HG02884 (cell line): ENCODE data around the gene SH2D4B.

Source experiments
- ATAC-seq: cut with Tn5 transposase; IDR thresholded peaks from one replicate; pipeline ENCODE4 v1.9.1; 2021; ENCODE audit warnings: mild to moderate bottlenecking, moderate library complexity; ENCODE audit not compliant: unreplicated experiment

The SH2D4B gene

GRCh38 chr10:80585812-80586211 lies 48.1 kb downstream of the SH2D4B start:
- no peak for ATAC-seq

- no peak for ATAC-seq
These were observed 50.8 kb downstream of the SH2D4B start for GRCh38 chr10:80588546-80588945.

GRCh38 chr10:80589726-80590373 lies 52.1 kb downstream of the SH2D4B start:
- ATAC-seq: peak; percentile 94

DNA sequence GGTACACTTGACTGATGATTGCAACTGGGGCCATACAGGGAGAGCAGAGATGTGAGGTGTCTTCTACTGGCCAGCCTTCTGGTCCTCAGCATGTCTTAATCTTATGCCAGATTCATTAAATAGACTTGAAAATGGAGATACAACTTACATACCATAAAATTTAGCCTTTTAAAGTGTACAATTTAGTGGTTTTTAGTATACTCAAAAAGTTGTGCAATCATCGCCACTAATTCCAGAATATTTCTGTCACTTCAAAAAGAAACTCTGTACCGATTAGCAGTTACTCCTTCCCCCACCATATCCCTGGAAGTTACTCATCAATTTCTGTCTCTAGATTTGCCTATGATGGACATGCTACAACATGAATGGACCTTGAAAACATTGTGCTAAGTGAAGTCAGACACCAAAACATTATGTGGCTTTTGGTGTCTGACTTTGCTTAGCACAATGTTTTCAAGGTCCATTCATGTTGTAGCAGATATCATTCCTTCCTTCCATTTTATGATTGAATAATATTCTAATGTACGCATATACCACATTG lies 53.0 kb downstream of the SH2D4B start:
- no peak for ATAC-seq

GRCh38 chr10:80596391-80597257 lies 58.9 kb downstream of the SH2D4B start:
- ATAC-seq: peak; percentile 35

GRCh38 chr10:80598084-80598798 lies 60.5 kb downstream of the SH2D4B start:
- peak; percentile 69 for ATAC-seq

DNA sequence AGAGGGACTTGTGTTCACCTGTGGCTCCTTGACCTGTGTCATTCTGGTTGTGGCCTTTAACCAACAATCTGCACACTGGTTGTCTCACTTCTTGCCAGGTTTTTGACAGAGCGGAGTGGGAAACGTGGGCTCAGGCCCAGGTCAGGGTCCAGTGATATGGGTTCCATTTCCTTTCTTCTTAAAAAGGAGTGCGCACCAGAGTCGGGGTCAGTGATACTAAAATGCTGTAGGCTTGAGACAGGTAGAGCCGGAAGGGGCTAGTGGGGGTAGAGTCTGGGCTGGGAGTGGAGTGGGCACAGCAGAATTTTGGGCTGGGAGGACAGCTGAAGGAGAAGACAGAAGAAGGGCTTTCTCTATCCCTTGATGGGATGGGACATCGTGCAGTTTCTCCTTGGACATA lies 61.2 kb downstream of the SH2D4B start:
- no peak for ATAC-seq

DNA sequence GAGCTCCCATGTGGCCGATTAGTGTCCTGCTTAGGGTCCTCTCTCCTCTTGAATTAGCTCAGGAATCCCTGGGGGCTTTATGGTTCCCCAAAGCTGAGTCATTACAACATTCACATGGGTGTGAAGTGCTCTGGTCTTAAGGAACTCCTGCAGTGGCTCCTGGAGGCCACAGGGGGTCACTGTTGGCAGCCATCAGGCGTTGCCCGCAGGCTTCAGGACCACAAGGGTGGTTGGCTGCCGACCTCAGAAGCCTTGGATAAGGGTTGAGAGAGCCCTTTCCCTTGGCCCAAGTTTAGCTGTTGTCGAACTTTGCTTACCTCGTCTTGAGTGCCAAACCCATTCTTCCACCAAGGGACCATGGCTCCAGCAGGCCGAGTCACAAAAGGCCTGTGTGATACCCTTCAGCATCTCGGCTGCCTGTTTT lies 61.7 kb downstream of the SH2D4B start:
- peak; percentile 63 for ATAC-seq

- no peak for ATAC-seq
These were observed 62.6 kb downstream of the SH2D4B start for GRCh38 chr10:80600256-80600655.

DNA sequence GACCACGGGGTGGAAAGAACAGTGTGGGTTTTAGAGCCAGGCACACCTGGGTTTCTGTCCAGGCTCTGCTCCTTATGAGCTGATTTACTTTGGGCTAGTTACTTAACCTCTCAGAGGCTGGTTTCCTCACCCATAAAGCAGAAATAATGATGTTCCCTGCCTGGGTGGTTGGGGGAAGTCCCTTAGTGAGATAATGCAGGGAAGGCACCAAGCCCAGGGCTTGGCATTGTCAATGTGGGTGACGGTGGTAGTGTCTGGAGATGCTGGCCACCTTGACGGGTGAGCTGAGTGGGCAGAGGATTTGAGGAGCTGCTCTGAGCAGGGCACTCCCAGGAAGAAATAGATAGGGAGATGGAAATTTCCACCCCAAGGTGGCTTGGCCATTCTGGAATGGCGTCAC lies 65.2 kb downstream of the SH2D4B start:
- no peak for ATAC-seq

GRCh38 chr10:80603516-80603915 lies 65.8 kb downstream of the SH2D4B start:
- no peak for ATAC-seq

GRCh38 chr10:80608706-80609105 lies 71.0 kb downstream of the SH2D4B start:
- ATAC-seq: no peak

DNA sequence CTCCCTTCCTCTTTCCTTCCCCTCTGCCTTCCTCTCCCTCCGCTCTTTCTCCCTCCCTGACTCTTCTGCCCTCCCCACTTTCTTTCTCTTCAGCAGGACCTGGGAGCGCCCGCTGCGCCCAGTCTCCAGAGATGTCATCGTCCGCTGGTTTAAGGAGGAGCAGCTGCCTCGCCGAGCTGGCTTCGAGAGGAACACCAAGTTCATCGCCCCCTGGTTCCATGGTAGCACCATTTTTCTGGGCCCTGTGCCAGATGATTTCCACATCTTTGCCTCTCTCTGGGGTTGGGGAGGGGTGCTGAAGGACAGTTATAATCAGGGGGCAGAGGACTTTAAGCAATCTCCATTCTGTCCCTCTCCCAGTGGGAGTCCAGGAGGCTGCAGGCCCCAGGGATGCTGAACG lies 71.6 kb downstream of the SH2D4B start:
- no peak for ATAC-seq

DNA sequence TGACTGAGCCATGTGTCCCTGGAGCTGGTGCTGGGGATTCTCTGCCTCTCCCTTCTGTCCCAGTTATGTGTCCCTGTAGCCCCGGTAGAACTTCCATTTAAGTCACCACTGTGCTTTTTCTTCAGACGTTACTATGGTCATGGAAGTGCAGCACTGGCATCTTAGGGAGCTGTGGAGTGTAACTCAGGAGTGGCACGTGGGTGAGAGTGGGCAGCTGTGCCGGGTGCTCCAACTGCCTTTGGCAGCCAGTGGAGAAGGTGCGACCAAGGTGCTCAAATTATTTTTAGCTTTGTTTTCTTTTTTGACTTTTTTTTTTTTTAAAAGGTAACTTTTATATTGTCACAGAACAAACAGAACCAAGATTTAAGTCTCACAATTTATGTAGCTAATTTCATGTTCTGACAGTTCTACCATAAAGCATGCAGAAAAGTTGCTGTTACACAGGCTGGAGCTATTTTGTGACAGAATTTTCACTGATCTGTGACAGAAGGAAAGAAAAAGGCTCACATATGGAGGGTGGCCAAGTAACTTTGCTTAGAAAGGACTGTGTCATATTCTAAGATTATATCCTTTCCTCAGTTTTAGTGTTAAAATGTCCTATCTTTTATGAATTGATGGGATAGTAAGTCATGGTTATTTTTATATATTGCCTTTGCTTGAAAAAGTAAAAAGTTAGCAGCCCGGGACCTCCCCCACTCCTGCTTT lies 73.9 kb downstream of the SH2D4B start:
- no peak for ATAC-seq

GRCh38 chr10:80612261-80612660 lies 74.6 kb downstream of the SH2D4B start:
- no peak for ATAC-seq

DNA sequence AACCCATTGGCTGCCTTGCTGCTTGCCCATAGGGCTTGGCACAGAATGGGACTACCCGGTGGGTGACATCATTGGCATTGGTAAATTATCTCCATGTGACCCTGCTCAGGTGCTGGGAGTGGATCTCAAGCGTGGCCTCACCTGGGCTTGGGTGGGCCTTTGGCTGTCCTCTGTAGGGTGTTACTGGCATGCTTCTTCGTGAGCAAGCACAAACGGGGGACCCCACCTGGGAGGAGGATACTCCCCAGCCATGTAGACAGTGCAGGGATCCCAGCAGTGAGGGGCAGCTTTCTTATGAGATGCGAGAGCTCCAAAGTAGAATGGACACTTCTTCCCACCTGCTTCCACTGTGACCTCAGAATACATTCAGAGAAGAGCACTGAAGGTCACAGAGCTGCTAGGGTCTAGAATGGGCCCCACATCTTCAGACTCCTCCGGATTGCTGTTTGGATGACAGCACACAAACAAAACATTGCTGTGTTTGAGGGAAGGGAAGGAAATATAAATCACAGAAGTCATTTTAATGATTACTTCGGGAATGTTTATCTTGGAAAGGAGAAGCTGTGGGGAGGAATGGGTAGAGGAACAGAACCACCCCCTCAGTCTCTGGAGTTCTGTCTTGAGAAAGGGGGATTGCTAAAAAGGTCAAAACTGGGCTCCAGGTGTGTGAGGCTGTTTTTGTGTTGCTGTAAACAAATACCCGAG lies 75.9 kb downstream of the SH2D4B start:
- ATAC-seq: no peak

DNA sequence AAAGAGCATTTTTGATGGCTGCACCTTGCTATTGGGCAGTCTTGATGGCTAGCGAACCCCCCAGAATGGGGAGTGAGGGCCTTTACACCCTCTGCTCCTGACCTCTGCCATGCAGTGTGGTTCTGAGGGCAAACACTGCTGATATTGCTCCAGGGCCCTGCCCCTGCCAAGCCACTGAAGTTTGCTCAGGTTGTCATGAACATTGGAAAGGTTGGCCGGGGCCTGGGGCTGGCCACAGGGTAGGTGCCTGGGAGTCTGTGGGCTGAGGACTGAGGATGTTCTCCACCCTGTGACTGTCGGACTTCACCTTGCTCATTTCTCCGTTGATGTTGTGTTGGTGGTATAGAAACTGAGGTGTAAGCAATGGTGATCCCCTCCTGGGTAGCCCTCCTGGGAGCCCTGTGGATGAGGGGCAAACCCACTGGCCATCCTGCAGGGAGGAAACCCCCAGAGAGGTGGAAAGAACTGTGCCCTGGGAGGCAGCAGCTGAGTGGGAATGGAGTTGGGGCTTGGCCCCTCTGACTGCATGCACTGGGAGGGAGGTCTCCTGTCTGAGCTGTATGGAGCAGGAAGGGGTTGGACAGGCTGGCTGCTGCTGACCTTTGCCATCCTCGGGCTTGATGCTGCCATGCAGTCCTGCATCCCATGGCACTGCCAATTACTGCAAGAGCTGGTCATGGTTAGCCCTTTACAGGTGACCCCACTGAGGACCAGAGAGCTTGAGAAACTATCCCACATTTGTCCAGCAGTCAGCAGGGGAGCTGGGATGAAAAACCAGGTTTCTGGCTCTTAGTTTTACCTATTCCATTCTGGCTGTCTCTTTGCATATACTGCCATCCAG lies 77.1 kb downstream of the SH2D4B start:
- ATAC-seq: no peak

DNA sequence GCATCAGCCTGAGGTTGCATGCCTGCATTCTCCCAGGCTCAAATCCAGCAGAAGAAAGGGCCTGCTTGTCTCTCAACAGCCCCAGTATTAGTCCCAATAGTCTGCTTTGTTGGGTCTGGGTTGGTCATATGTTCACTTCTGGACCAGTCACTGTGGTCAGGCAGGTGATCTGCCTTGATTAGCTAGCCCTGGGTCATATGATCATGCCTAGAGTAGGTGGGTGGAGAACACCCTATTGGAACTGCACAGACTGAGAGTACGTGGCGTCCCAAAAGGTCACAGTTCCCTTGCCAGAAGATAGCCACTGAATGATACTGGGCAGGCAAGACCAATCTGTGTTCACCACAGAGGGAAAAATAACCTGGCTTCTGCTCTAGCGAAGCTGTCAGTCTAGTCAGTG lies 80.1 kb downstream of the SH2D4B start:
- ATAC-seq: no peak

GRCh38 chr10:80619036-80619435 lies 81.3 kb downstream of the SH2D4B start:
- no peak for ATAC-seq
